ENCODE data around the gene LIX1L.

DNA sequence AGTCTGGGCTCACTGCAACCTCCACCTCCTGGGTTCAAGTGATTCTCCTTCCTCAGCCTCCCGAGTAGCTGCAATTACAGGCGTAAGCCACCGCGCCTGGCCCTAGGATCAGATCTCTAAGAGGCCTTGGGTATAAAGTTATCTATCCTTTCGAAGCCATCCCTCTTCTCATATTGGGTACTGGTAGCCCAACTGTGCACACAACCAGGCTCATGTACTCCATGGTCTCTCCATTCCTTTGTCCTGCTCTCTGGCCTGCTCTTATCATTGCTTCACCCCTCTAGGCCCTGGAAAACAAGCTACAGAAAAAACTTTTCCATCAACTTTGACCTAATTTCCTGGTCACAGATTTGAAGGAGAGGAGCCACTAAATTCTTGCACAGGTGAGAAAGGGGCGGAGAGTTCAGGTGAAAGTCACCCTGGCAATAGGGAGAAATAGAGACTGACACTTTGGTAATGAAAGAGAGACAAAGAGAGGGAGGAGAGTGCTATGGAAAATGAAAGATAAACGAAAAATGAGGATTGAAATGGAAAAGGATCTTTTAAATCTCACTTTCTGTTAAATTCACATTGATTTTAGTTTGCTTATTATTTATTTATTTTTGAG, 32.5 kb upstream of the LIX1L start:
- TF ChIP-seq, protein P1, sequence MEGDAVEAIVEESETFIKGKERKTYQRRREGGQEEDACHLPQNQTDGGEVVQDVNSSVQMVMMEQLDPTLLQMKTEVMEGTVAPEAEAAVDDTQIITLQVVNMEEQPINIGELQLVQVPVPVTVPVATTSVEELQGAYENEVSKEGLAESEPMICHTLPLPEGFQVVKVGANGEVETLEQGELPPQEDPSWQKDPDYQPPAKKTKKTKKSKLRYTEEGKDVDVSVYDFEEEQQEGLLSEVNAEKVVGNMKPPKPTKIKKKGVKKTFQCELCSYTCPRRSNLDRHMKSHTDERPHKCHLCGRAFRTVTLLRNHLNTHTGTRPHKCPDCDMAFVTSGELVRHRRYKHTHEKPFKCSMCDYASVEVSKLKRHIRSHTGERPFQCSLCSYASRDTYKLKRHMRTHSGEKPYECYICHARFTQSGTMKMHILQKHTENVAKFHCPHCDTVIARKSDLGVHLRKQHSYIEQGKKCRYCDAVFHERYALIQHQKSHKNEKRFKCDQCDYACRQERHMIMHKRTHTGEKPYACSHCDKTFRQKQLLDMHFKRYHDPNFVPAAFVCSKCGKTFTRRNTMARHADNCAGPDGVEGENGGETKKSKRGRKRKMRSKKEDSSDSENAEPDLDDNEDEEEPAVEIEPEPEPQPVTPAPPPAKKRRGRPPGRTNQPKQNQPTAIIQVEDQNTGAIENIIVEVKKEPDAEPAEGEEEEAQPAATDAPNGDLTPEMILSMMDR (IDR thresholded peaks at IDR 0.05), result no peak
- TF ChIP-seq ZC3H11A (IDR thresholded peaks at IDR 0.05) (no peak), POLR2A (IDR thresholded peaks at IDR 0.05; ENCODE audit: low read length) (no peak), RAD21 (conservative IDR thresholded peaks at IDR 0.05 in 1 of 2, IDR thresholded peaks at IDR 0.05 in 1 of 2) (no peak), MAX (IDR thresholded peaks at IDR 0.05) (no peak), NFE2L2 (conservative IDR thresholded peaks at IDR 0.05; ENCODE audit: low read length) (no peak), BHLHE40 (IDR thresholded peaks at IDR 0.05; ENCODE audit: low read depth, low read length) (no peak)

All from A549 (cell line).